Tongue (tissue), 2 donors: ENCODE measurements around the gene APAF1. TPM values are rescaled to one million over a fixed set of nuclear protein-coding genes. Genes with fewer than 3 reads are reported as not detected.
"Not testable (repeated sequence)": the region's sequence is repeated elsewhere in the genome, so short reads cannot be mapped to it uniquely, and the experiment has no call there.

ENCODE experiments used
- DNase-seq: peaks from one replicate; pipeline ENCODE4 v3.0.0-alpha.2; 2015
- total RNA-seq: library from RNA; depleted of rRNA; stranded (reverse); fragments of >200 nt; gene quantifications from one replicate; pipeline ENCODE4 v1.2.3, GENCODE V29; 2014

The APAF1 gene, protein sequence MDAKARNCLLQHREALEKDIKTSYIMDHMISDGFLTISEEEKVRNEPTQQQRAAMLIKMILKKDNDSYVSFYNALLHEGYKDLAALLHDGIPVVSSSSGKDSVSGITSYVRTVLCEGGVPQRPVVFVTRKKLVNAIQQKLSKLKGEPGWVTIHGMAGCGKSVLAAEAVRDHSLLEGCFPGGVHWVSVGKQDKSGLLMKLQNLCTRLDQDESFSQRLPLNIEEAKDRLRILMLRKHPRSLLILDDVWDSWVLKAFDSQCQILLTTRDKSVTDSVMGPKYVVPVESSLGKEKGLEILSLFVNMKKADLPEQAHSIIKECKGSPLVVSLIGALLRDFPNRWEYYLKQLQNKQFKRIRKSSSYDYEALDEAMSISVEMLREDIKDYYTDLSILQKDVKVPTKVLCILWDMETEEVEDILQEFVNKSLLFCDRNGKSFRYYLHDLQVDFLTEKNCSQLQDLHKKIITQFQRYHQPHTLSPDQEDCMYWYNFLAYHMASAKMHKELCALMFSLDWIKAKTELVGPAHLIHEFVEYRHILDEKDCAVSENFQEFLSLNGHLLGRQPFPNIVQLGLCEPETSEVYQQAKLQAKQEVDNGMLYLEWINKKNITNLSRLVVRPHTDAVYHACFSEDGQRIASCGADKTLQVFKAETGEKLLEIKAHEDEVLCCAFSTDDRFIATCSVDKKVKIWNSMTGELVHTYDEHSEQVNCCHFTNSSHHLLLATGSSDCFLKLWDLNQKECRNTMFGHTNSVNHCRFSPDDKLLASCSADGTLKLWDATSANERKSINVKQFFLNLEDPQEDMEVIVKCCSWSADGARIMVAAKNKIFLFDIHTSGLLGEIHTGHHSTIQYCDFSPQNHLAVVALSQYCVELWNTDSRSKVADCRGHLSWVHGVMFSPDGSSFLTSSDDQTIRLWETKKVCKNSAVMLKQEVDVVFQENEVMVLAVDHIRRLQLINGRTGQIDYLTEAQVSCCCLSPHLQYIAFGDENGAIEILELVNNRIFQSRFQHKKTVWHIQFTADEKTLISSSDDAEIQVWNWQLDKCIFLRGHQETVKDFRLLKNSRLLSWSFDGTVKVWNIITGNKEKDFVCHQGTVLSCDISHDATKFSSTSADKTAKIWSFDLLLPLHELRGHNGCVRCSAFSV (N-terminal part only)
- 27.9 TPM for total RNA-seq

DNA sequence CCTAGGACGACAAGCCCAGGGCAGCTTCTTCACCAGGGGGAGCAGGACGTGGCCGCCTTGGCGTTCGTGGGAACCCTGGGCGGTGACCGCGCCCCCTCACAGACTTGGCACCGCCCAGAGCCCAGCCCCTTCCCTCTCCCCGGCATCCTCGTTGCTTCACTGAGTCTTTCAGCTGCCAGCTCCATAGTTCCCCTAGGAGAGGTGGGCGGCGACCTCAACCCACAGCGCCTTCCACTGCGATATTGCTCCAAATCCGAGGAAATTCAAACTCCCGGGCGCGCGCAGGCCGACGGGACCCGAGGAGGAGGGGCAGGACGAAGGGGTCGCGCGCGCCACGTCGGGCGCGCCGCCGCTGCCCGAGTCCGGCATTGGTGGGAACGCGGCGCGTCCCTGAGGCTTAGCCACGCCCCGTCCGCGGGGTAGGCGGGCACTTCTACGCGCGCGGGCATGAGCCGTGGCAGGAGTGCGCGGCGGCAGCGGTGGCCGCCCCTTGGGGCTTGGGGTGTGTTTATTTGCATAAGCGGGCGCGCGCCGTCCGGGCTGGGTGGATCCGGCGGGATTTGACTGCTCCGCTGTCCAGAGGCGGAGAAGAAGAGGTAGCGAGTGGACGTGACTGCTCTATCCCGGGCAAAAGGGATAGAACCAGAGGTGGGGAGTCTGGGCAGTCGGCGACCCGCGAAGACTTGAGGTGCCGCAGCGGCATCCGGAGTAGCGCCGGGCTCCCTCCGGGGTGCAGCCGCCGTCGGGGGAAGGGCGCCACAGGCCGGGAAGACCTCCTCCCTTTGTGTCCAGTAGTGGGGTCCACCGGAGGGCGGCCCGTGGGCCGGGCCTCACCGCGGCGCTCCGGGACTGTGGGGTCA, at the start of gene APAF1, which contains the start of gene IKBIP:
Gene APAF1 (plus strand): TSS at position 579 of the 860 bp plus-strand sequence. CDS start 3,070 bp downstream, outside the sequence.
Gene IKBIP (minus strand): TSS at position 77 of the 860 bp plus-strand sequence. CDS start 87 bp downstream, outside the sequence.
- DNase-seq, result peak; percentile 98

DNA sequence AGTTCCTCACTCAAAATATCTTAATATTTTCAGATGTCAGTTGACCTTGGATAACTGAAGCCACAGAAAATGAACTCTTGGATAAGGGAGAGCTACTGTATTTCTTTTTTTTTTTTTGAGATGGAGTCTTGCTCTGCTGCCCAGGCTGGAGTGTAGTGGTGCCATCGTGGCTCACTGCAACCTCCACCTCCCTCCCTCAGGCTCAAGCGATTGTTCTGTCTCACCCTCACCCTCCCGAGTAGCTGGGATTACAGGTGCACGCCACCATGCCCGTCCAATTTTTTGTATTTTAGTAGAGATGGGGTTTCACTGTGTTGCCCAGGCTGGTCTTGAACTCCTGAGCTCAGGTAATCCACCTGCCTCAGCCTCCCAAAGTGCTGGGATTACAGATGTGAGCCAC, 47.8 kb upstream of the APAF1 start:
- not testable (repeated sequence) for DNase-seq

DNA sequence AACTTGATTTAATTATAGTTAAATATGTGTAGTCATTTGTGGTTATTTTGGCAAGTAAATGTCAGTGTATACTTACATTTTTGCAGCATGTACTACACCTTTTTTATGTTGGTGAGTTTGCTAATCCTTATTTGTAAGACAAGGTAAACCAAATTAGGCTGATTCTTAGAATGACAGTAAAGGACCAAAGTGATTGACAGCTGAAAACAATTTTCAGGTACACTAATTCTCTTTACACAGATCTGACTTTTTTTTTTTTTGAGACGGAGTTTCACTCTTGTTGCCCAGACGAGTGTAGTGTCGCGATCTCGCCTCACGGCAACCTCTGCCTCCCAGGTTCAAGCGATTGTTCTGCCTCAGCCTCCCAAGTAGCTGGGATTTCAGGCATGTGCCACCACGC, 43.2 kb upstream of the APAF1 start:
- no peak for DNase-seq

DNA sequence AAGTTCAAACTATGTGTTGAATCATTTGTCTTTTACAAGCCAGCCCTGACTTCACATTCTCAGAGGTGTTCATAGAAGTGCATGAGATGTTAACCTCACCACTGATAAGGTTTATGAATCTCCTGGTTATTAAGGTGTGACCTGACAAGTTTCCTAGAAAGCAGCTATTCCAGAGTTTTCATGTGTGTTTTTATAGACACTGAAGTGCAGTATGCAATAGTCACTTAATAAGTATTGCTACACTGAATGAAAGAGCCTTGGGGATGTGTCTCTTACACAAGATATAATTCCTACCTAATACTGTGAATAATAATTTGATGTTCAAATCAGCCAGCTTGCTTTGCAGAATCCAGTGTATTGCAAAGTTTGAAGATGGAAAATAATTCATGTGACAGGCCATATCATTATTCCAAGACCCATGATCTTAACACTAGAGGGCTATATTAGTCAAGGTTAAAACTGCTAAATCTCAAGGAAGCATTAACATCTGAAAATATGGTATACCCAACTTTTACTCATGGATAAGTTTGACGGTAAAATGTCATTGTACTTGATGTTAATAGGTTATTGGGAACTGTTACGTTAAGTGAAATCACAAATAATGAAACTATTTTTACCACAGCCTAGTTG, 38.6 kb upstream of the APAF1 start:
- DNase-seq, result no peak

DNA sequence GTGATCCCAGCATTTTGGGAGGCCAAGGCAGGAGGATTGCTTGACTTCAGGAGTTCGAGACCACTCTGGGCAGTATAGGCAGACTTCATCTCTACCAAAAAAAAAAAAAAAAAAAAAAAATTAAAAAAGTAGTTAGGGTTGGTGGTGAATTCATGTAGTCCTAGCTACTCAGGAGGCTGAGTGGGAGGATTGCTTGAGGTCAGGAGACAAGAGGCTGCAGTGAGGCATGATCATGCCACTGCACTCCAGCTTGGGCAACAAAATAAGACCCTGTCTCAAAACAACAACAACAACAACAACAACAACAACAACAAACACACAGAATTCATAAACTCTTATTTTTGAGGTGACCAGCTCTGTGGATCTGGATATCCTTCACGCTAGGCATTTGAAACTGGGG, 34.5 kb upstream of the APAF1 start:
- DNase-seq, result no peak

DNA sequence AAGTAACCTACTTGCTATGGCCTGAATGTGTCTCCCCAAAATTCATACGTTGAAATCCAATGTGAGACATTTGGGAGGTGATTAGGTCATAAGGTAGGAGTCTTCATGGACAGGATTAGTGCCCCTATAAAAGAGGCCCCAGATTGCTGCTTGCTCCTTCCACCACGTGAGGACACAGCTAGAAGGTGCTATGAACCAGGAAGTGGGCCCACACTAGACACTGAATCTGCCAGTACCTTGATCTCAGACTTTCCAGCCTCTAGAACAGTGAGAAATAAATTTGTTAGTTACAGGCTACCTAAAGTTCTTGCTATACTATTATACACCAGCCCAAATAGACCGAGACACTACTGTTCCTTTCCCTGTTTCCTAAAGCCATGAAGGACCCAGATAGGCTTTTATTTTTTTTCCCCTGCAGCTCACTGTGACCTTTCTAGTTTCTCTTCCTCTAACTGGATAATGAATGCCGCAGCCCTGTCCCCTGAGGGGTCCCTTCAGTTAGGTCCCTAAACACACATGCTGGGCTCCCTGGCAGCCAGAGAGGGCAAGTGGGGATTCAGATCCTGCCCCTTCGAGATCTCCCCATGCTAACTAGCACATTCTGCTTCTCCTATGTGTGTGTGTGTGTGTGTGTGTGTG, 32.3 kb upstream of the APAF1 start:
- no peak for DNase-seq

DNA sequence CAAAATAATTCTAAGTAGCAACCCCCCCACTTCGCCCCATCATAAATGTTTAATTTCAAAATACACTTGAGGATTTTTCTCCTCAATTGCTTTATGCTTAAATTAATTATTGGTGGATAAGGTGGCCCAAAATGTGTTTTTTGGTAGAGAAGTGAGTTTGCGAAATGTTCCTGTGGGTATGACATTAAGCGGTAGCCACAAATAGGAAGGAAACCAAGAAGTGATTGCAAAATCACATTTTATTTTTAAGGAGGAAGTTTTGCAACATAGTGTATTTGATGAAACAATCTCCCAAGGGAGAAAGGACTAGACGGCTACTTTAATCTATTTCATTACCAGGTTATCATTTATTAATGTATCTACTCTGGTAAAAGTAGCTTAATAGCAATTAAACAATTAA, 26.1 kb upstream of the APAF1 start:
- DNase-seq, result no peak

DNA sequence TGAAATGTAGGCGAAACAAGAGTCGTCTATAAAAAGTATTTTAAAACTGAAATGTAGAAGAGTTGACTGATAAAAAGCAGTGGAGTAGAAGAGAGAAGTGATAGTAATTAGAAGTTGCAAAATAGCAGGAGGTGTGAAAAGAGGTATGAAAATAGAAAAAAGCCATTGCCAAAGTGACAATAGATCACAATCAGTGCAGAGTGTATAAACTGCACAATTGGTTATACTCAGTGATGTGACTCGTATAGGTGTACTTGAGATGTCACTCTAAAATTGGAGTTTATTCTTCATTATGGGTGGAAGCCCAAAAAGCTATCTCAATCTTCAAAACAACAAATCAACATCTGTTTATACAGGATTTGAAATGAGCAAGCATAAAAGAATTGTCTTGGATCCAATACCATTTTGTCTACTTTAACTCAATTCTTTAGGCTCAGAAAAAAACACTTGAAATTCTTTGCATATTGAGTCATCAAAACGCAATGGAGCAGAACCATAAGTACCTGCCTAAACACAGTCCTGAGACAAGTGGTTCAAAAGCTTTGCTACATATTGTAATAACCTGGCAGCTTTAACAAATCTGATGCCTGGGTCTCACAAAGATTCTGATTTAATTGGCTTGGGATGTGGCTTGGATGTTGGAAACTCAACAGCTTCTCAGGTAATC, 9.3 kb upstream of the APAF1 start:
- peak; percentile 49 for DNase-seq

DNA sequence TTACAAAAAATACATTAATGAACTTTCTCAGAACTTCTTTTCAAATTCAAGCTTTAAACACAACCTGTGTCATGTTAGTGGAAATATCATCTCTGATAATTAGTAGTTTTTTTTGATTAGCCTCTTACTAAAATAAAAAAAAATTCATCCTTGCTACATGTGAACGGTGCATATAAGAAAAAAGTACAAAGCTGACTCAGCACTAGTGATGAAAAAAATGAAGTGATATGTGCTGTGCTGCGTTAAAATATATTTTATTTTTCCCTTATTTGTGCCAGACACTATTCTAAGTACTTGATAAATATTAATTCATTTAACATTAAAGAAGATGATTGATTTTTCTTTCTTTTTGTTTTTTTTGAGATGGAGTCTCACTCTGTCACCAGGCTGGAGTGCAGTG, 8.0 kb upstream of the APAF1 start:
- DNase-seq, result no peak

DNA sequence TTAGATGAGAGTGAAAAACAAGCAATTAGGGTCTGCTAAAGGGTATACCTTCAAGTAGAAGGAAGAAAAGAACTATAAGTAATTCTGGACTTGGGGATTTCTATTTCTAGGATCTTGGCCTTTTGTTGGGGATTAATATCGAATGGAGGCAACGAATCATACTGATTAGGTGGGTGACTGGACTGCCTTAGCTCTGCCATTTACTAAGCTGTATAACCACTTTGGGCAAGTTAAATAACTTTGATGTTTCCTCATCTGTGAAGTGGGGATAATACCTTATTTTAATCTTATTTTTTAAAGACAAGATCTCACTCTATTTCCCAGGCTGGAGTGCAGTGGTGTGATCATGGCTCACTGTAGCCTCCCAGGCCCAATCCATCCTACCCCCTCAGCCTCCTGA, 7.1 kb upstream of the APAF1 start:
- DNase-seq, result no peak

DNA sequence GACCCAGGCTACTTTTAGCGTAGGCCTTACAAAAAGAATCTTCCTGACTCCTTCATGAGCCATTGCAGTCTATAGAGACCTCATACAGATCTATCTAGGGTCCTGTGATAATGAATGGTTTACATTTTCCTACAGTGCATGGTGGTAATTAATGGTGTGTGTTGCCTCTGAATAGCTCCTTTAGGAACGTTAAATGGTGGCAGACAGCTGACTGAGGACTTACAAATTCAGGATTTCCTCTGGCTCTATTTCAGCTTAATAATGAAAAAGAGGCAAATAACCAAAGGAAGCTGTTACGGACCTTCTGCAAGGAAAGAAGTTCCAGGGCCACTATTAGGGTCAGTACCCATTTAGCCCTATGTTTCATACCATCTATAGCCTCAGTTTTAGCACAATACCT, 5.6 kb upstream of the APAF1 start:
- no peak for DNase-seq

DNA sequence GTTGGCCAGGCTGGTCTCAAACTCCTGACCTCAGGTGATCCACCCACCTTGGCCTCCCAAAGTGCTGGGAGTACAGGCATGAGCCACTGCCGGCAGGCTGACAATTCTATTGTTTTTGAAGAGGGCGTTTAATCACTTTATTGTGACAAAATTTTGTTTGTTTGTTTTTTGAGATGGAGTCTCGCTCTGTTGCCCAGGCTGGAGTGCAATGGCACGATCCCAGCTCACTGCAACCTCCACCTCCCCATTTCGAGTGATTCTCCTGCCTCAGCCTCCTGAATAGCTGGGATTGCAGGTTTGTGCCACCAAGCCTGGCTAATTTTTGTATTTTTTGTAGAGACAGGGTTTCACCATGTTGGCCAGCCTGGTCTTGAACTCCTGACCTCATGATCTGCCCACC, 2.3 kb upstream of the APAF1 start:
- not testable (repeated sequence) for DNase-seq

DNA sequence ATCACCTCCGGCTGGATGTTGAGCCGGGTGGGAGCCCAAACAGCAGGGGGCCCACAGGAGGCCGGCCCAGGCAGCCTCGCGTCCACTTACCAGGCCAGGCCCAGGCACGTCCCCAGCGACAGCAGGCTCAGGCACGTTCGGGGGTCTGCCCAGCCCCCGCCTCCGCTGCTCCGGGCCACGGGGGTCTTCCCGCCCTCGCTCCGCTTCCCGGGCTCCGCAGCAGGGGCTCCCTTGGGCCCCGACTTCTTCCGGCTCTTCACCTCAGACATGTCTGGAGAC, 718 bp upstream of the APAF1 start:
- no peak for DNase-seq

DNA sequence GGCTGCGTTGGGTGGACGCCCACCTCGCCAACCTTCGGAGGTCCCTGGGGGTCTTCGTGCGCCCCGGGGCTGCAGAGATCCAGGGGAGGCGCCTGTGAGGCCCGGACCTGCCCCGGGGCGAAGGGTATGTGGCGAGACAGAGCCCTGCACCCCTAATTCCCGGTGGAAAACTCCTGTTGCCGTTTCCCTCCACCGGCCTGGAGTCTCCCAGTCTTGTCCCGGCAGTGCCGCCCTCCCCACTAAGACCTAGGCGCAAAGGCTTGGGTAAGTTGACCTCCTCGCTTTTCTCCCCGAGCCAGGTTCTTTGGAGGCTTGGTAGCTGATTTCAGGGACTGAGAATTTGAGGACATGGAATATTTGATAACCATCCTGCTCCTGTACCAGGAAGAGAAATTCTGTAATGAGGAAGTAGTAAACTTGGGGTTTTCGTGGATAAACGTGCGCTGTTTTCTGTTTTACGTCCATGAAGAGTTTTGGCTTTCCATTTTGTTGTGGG, 530 bp downstream of the APAF1 start:
- DNase-seq, result peak; percentile 43

DNA sequence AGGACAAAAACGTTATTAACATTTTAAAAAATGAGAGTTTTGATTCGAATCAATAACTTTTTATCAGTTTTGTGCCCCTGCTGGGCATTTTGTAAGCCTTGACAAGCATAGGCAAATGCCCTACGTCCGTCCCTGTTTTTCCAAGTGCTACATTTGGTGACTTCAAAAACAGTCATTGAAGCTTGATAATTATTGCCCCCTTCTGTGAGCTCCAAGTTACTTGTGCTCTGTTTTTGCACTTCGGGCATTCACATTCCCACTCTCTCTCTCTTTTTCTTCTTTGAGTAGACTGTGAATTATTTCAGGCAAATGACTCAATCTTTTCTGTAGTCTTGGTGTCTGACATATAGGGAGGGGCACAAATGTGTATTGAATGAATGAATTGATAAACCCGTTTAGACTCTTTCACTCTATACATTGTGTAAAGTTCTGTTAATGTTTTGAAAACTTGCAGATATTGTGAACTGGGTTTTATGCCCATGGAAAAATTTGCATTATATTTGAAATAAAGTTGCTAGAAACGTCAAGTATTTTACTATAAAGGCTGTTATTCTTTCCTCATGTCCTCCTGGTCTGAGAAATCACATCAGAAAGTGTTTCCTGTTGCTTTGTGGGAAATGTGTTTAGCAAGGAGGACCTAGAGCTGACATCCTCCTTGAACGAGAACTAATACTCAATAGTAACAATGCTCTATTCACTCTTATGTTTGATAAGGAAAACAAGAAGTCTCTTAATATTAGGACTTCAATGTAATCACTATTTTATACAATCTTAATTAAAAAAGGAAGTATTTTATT, 1.4 kb downstream of the APAF1 start:
- DNase-seq, result peak; percentile 37

DNA sequence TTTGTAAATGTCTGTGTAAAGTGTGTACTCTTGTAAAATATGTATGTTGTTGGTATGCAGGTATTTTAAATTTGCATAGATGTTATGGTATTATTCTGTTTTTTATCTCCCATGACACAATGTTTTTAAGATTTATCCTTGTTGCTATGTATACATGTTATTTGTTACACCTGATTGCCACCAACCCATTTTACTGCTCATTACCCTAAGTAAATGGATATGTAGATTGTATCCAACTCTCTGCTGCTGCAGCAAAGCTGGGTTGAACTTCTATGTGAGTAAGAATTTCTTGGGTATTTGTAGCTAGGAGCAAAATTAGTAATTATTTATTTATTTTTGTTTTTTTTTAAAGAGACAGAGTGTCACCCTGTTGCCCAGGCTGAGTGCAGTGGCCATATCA, 6.2 kb downstream of the APAF1 start:
- DNase-seq, result no peak

DNA sequence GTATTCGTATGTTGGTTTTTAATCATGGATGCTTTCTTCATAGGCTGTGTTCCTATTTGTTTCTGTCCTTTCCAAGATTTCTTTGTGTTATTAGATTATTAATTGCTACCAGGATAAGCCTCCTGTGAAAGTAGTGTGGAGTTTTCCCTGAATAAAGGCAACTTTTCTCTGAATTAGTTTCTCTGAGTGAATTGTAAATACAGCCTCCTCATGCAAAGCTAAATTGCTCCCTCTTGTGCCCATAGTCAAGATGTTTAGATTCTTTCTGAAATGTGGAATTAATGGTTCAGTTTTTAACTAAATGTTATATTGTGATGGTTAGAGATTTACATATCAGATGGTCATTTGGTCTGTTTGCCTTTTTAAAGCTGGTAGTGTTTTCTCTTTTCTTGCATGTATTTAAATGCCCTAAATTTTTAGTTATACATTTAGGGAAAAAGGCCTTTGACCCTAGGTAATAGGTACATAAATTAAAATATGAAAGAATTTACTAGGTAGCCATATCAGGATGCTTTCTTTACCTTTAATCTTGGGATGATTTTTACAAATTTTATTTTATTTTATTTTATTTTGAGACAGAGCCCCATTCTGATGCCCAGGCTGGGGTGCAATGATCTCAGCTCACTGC, 8.9 kb downstream of the APAF1 start:
- DNase-seq, result peak; percentile 81

DNA sequence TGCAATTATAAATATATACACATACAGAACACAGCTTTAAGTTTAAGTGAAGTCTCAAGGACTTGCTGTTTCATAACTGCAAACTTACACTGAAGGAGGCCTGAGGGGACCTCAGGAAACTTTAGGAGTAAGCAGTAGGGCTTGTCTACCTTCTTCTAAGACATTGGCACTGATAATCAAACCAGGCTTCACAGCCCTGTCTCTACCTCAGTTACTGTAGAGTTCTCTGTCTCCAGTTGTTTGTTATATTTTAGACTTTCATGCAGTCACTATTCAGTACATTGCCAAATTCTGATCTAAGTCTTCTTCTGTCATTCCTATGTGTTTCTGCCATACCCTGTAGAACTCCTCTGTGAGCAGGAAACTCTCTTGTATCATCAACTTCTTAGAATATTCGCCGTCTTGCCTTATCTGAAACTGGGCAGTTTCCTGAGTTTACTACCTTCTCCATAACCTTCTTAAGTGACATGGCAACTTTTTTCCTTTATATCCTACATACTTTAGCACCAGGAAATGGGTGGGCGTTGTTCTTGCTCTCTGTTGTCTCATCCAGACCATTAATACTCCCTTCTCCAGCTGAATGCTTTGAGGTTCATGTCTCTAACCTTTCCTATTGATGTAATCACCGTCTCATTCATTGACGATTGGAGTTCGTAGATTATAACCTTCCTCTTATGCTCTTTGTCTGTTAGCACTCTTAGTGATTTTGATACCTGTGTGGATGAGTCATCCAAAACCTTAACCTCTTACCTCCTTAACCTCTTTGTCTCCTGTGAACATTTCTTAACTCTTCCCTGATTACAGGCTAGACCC, 11.4 kb downstream of the APAF1 start:
- no peak for DNase-seq
